Ascending aorta (tissue), 2 donors: Measurements from ENCODE around the gene TP53AIP1. TPM values are rescaled to one million over a fixed set of nuclear protein-coding genes. Genes with fewer than 3 reads are reported as not detected.
A peak's percentile ranks its signal among the peaks of the same experiment; 100 is the strongest.

Experiments used
- DNase-seq, 2 donors: peaks; one replicate each; pipeline ENCODE4 v3.0.0-alpha.2; 2019; ENCODE audit warnings: low spot score in 2 of 2
- H3K27ac ChIP-seq, 2 donors: fragments of 200-600 bp; sonication (generic); one replicate each; pipeline ENCODE4 v1.5.1; 2016 to 2017; ENCODE audit warnings: mild to moderate bottlenecking in 1 of 2
- H3K27me3 ChIP-seq: fragments of 200-600 bp; sonication (generic); one replicate; pipeline ENCODE4 v1.5.1; 2017
- H3K36me3 ChIP-seq, 2 donors: fragments of 200-600 bp; sonication (generic); one replicate each; pipeline ENCODE4 v1.5.1; 2016
- H3K4me1 ChIP-seq, 2 donors: fragments of 200-600 bp; sonication (generic); one replicate each; pipeline ENCODE4 v1.5.1; 2016 to 2017; ENCODE audit warnings: mild to moderate bottlenecking in 1 of 2
- H3K4me3 ChIP-seq, 2 donors: fragments of 200-600 bp; sonication (generic); one replicate each; pipeline ENCODE4 v1.5.1; 2016 to 2017; ENCODE audit warnings: mild to moderate bottlenecking in 1 of 2
- H3K9me3 ChIP-seq, 2 donors: fragments of 200-600 bp; sonication (generic); one replicate each; pipeline ENCODE4 v1.5.1; 2016
- intact Hi-C: fragments of 100-400 bp; cut with DNase I; formaldehyde crosslinking; loops from one replicate; pipeline ENCODE4 v1.15.1; 2023
- total RNA-seq: library from RNA; depleted of rRNA; stranded (reverse); fragments of >200 nt; gene quantifications from one replicate; pipeline ENCODE4 v1.1.0, GENCODE V29; 2016
- TF ChIP-seq, protein P1 (sequence below), 3 experiments: fragments of 200-600 bp in 2 of 3; fragments of 450-650 bp in 1 of 3; sonication (generic) in 2 of 3; IDR thresholded peaks; one replicate each; pipeline ENCODE4 v1.5.1; 2016 to 2019; ENCODE audit warnings: antibody characterized with exemption in 3 of 3, mild to moderate bottlenecking in 1 of 3, moderate library complexity in 1 of 3

The TP53AIP1 gene
- total RNA-seq, 1 donor from 2014 or later, result not detected

DNA sequence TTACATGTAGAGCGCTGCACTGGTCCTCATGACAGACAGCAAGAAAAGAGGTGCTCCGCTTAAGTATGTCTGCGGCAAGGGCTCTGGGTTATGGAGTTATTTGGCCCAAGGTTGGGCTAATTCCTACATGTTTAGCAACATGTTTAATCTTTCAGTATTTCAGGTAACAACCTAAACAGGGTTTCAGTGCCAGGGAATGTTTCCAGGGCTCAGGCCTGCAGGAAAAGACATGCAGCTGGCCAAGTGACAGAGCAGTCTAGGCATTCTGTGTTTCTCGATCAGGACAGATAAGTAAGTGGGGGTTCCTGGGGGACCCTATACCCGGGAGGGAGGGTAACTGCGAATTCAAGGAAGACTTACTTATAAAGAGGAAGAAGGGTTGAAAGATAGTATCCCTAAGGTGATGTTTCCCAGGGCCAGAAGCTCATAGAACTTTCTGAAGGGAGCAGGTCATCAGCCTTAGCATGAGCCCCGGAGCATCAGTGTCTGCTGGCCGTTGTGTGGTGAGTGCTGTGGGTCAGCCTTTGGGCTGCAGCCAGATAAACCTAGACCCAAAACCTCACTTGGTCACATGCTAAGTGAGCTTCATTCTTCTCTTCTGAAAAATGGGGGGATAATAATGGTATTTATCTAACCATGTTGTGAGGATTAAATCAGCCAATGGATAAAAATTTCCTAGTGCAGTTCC is 33.1 kb downstream of the TP53AIP1 start:
- Histone ChIP-seq H3K9me3 (no peaks in the 10 kb centered on the region), H3K4me1 (peaks cover 0 to 17% of the 10 kb centered on the region in 2 donors), H3K4me3 (no peak overlapping the region), H3K36me3 (no peaks in the 10 kb centered on the region), H3K27ac (no peak overlapping the region), H3K27me3 (no peaks in the 10 kb centered on the region)
- TF ChIP-seq, protein P1, sequence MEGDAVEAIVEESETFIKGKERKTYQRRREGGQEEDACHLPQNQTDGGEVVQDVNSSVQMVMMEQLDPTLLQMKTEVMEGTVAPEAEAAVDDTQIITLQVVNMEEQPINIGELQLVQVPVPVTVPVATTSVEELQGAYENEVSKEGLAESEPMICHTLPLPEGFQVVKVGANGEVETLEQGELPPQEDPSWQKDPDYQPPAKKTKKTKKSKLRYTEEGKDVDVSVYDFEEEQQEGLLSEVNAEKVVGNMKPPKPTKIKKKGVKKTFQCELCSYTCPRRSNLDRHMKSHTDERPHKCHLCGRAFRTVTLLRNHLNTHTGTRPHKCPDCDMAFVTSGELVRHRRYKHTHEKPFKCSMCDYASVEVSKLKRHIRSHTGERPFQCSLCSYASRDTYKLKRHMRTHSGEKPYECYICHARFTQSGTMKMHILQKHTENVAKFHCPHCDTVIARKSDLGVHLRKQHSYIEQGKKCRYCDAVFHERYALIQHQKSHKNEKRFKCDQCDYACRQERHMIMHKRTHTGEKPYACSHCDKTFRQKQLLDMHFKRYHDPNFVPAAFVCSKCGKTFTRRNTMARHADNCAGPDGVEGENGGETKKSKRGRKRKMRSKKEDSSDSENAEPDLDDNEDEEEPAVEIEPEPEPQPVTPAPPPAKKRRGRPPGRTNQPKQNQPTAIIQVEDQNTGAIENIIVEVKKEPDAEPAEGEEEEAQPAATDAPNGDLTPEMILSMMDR (IDR thresholded peaks at IDR 0.05), result no peak
- no peak for DNase-seq
- intact Hi-C loops, result loop anchor here (10.0 kb wide), 1 partner anchor 365 kb away; no protein-coding TSS in a partner anchor

DNA sequence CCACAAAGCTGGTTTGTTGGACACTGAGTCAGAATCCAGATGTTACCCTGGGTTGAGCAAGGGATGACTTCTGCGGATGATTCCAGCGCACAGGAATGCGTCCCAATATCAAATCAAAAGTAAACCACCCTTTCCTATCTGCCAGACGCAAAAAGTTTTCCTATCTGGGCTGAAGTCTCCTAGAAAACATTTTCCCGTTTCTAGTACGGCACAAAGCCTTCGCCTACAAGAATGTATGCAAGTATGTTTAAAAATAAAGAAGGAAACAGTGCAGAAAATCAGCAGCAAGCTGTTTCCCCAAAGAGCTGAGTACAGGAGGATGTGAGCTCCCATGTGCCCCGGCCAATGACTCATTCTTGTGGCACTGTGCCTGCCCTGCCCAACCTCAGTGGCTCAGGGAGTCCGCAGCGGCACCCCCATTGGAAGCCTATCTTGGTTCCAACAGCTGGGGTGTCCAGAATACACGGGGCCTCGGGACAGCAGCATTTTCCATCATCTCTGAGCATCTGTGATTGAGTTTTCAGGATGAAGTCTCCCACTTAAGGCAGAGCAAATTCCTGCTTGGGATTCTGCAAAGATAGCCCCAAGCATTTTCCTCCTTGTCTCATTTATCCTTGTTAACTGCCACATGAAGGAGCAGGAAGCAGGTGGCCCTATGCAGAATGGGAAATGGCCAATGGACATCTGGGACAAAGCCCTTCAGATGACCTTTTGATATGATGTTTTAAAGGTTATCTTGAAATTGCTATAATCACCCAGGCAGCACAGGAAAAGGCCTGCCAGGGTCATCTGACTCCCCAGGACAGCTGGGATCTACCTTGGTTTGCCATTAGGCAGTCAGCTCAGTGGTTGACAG is 34.1 kb downstream of the TP53AIP1 start:
- intact Hi-C loops, result loop anchor here (10.0 kb wide), 1 partner anchor 366 kb away; no protein-coding TSS in a partner anchor
- no peaks in the 10 kb centered on the region for H3K9me3 ChIP-seq
- DNase-seq, result peak in 1 of 2 donors; percentile 85
- peak overlapping the region in 1 of 2 donors; percentile 20 for H3K27ac ChIP-seq
- TF ChIP-seq, protein P1 (IDR thresholded peaks at IDR 0.05), result no peak
- no peaks in the 10 kb centered on the region for H3K36me3 ChIP-seq
- no peaks in the 10 kb centered on the region for H3K27me3 ChIP-seq
- H3K4me1 ChIP-seq, result peaks cover 0 to 22% of the 10 kb centered on the region in 2 donors
- H3K4me3 ChIP-seq, result peak overlapping the region in 1 of 2 donors; percentile 23

DNA sequence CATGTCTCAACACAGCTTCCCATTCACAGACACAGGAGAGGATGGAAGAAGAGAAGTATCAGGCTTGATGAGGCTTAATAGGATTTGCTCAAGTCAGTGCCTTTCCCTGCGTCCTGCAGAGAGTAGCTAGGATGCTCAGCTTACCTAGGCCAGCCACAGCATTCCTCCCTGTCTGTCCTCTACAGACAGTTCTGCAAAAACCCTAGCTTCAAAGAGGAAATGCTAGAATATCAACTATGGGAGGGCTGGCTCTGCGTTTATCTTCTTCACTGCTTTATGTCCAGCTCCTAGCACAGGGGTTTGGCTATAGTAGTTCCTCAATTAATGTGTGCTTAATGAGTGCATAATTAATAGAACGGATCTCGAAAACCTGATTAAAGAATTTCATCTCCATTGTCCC is 35.1 kb downstream of the TP53AIP1 start:
- Histone ChIP-seq H3K9me3 (no peaks in the 10 kb centered on the region), H3K4me1 (peaks cover 0 to 22% of the 10 kb centered on the region in 2 donors), H3K36me3 (no peaks in the 10 kb centered on the region), H3K27ac (no peak overlapping the region), H3K4me3 (no peak overlapping the region), H3K27me3 (no peaks in the 10 kb centered on the region)
- intact Hi-C loops, result loop anchor here (10.0 kb wide), 1 partner anchor 367 kb away; no protein-coding TSS in a partner anchor
- DNase-seq, result no peak
- TF ChIP-seq, protein P1 (IDR thresholded peaks at IDR 0.05), result no peak

DNA sequence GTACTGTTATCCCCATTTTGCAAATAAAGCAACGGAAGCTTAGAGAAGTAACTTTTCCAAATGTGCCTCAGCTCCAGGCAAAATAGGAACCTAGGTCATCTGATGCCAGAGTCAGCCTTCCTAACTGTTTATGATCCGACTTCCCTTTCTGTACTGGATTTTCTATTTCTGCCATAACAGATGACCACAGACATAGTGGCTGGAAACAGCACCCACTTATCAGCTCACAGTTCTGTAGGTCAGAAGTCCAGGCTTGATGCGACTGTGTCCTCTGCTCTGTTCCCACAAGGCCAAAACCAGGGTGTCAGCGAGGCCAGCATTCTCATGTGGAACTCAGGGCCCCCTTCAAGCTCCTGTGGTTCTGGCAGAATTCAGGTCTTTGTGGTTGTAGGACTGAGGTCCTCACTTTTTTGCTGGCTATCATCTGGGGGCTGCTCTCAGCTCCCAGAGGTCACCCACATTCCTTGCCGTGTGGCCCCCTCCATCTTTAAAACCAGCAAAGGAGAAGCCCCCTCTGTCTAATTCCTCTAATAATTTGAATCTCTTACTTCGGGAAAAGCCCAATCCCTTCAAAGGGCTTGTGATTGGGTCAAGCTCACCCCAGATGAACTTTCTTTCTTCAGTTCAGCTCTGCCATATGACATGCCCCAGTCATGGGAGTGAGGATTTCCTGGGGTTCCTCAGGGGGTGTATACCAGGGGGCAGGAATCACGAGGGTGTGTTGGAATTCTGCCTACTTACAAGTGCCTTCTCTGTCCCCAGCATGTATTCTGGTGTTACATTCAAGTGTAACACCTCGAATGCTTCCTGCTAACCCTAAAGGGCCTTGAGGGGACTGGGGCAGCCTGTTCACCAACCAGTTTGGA is 36.3 kb downstream of the TP53AIP1 start:
- Histone ChIP-seq H3K4me3 (peak overlapping the region; percentile 74 to 83), H3K27me3 (no peaks in the 10 kb centered on the region), H3K27ac (peak overlapping the region in 1 of 2 donors; percentile 63), H3K9me3 (no peaks in the 10 kb centered on the region), H3K36me3 (no peaks in the 10 kb centered on the region), H3K4me1 (peaks cover 0 to 22% of the 10 kb centered on the region in 2 donors)
- TF ChIP-seq, protein P1 (IDR thresholded peaks at IDR 0.05), result no peak
- DNase-seq, result no peak
- intact Hi-C loops, result loop anchor here (10.0 kb wide), 1 partner anchor 368 kb away; no protein-coding TSS in a partner anchor
